ENCODE measurements around the gene VWA3B.

DNA sequence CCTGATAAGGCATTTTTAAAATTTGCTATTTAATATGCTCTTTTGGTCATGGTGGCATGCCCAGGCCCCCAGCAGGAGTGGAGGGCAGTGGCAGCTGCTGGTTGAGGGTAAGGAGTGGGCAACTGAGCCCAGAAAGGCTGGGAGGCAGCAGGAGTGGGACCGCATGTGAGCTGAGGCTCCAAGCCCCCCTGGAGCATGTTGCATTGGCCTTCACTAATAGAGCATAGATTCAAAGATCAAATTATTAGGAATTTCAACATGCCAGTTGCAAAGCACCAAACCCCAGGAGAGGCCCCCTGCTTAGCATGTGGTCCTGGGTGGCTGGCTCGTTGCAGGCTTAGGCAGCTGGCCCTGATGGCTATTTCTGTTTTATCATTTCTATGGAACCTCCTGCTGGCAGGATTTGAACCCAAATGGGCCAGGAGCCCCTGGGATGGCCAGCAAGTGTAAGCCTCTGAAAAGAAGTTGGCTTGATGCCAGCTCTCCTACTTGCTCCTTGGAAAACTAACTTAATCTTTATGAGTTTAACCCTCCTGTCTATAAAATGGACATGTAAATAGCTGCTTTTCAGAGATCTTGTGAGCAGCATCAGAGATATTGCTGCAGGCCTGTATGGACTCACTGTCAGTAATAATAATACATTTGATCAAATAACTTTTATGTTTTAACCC lies 49.2 kb upstream of the VWA3B start:
- TF ChIP-seq POLR2AphosphoS5 (IDR thresholded peaks at IDR 0.05; ENCODE audit: borderline replicate concordance, low read depth, low read length) (no peak), EZH2 (IDR thresholded peaks at IDR 0.05) (no peak), FOXP2 (optimal IDR thresholded peaks at IDR 0.05; ENCODE audit: control extremely low read depth, extremely low read length, insufficient read depth) (no peak)
